NCI-H2107 treated with DMSO at 0.1 percent for 48 hours (cell line): ENCODE results near the gene PCNX3.
"Not testable (repeated sequence)": the region's sequence is repeated elsewhere in the genome, so short reads cannot be mapped to it uniquely, and the experiment has no call there.

Source experiments
- DNase-seq: peaks from one replicate; lab custom pipeline; 2025; ENCODE audit not compliant: unreplicated experiment; lab: John Stamatoyannopoulos, UW

Gene PCNX3

DNA sequence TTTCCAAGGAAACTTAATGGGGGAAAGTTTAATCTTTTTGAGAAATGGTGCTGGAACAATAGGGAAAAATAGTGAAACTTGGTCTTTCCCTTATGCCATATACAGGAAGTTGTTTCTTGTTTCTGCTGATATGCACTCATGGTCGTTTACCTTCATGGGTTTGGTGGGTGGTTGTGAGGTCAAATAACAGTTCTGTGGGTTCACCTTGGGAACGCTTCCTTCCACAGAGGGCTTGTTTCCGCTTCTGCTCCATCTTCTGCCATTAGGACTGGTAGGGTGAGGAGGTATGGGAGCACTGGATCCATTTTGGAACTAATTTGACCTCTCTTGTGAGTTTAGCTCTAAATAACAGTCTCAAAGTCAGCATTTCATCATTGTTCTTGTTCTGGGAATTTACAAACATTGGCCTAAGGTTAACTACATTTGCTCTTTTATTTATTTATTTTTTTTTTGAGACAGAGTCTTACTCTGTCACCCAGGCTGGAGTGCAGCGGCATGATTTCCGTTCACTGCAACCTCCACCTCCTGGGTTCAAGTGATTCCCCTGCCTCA lies 64.7 kb downstream of the PCNX3 start:
- no peak for DNase-seq

DNA sequence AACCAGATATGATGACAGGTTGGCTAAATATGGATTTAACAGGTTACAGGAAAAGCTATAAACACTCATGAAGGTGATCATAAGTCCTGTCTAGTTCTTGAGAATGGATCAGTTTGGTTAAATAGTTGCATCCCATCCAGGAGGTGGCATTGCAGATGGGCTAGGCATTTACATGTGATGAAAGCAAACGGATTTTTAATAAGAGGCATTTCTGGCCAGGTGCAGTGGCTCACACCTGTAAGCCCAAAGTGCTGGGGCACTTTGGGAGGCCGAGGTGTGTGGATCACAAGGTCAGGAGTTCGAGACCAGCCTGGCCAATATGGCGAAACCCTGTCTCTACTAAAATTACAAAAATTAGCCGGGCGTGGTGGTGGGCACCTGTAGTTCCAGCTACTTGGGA lies 67.9 kb downstream of the PCNX3 start:
- not testable (repeated sequence) for DNase-seq

DNA sequence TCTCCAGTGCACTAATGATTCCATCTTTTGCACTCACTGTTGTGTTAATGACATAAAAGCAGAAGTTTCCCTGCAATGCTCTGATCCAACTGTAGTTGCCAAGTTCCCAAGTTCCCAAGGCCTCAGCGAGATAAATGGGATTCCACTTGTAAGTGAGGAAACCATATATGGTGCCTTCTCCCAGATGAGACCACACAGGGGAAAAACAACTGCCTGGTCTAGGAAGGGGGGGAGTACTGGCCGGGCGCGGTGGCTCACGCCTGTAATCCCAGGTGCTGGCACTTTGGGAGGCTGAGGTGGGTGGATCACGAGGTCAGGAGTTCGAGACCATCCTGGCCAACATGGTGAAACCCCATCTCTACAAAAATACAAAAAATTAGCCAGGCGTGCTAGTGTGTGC lies 70.4 kb downstream of the PCNX3 start:
- DNase-seq, result no peak
